ENCODE measurements around the gene STX2.

Gene STX2

GRCh38 chr12:130831246-130831645, 7.8 kb downstream of the STX2 start:
- no peak for DNase-seq (ENCODE audit: low read depth)

DNA sequence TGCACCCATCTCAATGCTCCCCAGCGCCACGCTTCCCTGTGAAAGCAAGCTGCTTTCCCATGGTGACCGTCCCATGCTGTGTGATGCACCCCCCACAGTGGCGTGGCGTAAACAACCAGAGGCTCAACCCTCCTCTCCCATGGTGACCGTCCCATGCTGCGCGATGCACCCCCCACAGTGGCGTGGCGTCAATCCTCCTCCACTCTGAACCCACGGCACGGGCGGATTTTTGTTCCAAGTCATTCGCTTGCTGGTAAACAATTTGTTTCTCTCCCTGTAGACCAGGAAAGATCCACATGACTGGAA, 8.9 kb downstream of the STX2 start:
- no peak for DNase-seq (ENCODE audit: low read depth)

- DNase-seq (ENCODE audit: low read depth), result no peak
Observed at GRCh38 chr12:130829391-130830245, 9.4 kb downstream of the STX2 start.

DNA sequence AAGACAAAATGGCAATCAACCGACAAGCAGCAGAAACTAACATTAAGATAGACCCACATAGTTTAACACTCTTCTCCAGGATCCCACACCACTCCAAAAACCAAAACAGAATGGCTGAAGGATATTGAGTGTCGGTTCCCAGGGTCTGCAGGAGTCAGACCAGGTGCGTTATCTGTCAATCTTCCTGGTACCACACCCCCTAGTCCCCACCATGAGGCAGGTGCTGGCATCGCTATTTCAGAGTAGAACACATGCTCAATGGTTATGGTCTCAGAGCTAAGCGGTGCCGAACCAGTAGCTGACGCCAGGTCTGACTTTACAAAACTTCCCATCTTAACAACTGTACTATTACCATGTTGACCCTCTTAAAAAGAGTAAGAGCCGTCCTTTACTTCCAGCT, 10.2 kb downstream of the STX2 start:
- no peak for DNase-seq (ENCODE audit: low read depth)

- no peak for DNase-seq (ENCODE audit: low read depth)
Observed at GRCh38 chr12:130827432-130827831, 11.6 kb downstream of the STX2 start.

- DNase-seq (ENCODE audit: low read depth), result peak; percentile 67
Observed at GRCh38 chr12:130826151-130826801, 12.8 kb downstream of the STX2 start.

DNA sequence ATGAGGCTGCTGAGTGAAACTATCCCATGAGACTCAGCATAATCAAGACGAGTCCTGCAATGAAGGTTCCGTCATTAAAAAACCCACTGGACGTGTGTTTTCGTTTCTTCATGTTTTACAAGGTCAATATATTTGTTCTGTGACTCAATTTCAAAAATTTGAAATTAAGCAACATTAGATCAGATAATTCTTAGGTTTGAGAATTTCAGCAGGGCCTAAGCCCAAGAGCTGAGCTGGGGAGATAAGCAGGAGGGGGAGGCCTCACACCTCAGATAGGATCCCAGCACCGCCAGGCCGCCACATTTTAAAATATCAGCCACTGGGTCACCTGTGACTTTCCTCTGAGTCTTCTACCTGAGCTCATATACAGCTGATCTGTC, 13.3 kb downstream of the STX2 start:
- DNase-seq (ENCODE audit: low read depth), result no peak

- DNase-seq (ENCODE audit: low read depth), result no peak
Observed at GRCh38 chr12:130819681-130820080, 19.4 kb downstream of the STX2 start.

GRCh38 chr12:130818635-130819576, 20.1 kb downstream of the STX2 start:
- DNase-seq (ENCODE audit: low read depth), result peak; percentile 64

- DNase-seq (ENCODE audit: low read depth), result no peak
Observed at GRCh38 chr12:130818272-130818634, 20.8 kb downstream of the STX2 start.

- DNase-seq (ENCODE audit: low read depth), result no peak
Observed at GRCh38 chr12:130817804-130818203, 21.2 kb downstream of the STX2 start.

GRCh38 chr12:130816097-130816496, 23.0 kb downstream of the STX2 start:
- no peak for DNase-seq (ENCODE audit: low read depth)

- no peak for DNase-seq (ENCODE audit: low read depth)
Observed at GRCh38 chr12:130815028-130815741, 23.9 kb downstream of the STX2 start.

DNA sequence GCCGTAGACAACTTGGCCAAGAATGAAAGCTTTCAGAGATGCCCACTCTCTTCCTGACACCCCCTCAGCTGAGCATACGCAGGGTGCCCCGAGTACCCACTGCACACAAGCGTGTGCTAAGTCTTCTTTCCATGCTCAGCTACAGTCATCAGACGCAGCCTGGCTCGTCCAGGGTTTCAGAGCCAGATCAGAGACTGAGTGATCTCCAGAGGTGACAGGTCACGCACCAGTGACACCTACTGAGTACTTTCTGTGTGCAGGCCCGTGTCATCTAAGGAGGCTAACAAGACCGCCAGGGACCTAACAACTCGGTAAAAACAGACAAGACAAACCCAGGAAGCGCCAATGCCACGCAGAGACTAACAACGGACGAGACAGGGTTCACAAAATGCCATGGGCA, 25.1 kb downstream of the STX2 start:
- DNase-seq (ENCODE audit: low read depth), result no peak

DNA sequence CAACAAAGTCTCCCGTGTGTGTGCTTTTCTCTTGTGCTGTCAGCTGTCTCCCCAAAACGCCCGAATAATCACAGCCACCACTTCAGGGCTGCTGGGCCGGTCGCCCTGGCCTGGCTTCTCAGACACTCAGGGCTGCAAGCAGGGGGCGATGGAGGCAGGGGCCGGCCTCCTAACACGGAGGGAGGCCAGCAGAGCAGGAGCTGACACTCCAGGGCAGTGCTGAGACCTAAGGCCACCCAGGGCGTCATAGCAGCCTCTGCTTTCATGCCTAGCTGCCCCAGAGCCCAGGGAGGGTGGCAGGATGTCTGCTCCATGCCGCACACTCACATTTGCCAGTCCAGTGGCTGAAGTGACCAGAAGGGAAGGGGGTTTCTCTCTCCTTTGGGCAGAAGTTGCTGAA, 25.6 kb downstream of the STX2 start:
- no peak for DNase-seq (ENCODE audit: low read depth)

DNA sequence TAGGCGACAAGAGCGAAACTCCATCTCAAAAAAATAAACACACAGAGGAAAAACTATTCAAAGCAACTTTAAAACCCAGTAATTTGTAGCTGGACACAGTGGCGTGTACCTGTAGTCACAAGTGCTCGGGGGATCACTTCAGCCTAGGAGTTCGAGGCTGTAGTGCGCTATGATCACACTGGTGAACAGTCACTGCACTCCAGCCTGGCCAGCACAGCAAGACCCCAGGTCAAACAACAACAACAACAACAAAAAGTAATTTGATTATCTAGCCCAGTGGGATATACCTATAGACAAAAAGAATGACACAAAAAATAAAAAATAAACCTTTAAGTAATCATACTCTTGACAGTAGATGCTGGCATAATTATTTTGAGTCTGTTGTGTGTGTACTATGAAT, 29.3 kb downstream of the STX2 start:
- DNase-seq (ENCODE audit: low read depth), result no peak

GRCh38 chr12:130807309-130807708, 31.7 kb downstream of the STX2 start:
- DNase-seq (ENCODE audit: low read depth), result no peak

GRCh38 chr12:130806574-130806973, 32.5 kb downstream of the STX2 start:
- no peak for DNase-seq (ENCODE audit: low read depth)

DNA sequence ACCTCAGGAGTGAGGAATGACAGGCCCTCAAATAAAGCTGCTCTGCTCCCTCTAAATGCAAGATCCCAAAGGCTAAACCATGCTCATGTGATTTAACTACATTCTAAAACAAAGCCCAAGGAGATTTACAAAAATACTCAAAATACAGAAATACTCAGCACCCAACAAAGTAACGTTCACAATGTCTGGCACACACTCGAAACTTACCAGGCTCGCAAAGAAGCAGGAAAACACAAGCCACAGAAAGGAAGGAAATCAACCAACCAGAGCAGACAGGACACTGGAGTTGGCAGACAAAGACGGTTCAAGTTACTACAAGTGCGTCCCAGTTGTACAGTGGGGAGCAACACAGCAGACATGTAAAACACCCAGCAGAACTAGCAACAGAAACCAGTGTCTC, 33.4 kb downstream of the STX2 start:
- no peak for DNase-seq (ENCODE audit: low read depth)

GRCh38 chr12:130804216-130804615, 34.8 kb downstream of the STX2 start:
- no peak for DNase-seq (ENCODE audit: low read depth)

DNA sequence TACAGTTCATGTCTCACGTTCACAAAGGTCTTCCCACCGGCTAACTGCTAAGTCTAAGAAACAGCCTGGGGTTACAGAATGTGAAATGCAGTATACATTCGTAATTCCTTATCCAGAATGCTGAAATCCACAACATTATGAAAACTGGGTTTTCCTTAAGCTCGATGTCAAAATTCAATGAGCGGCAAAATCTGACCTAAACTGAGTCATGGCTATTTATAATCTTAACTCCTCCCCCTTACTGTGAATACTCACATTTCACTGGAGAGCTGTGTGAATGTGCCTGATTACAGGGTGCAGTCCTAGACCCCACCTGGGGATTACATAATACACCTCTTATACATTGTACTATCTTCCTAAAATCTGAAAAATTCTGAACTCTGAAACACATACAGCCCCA, 35.3 kb downstream of the STX2 start:
- no peak for DNase-seq (ENCODE audit: low read depth)

DNA sequence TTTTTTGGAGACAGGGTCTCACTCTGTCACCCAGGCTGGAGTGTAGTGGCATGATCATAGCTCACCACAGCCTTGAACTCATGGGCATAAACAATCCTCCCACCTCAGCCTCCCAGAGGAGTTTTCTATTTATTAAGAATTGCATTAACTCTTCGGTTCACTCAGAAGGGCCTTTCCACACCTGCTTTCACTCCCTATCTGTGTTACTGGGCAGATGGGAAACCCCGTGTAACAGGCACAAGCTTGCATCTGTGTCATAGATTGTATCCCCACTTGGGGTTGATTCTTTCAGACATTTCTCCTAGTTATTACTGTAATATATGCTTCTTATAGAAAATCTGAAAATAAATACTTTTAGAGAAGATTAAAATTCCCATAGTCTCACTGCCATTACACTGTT, 38.7 kb downstream of the STX2 start:
- DNase-seq (ENCODE audit: low read depth), result no peak
